GM19468 (cell line): Measurements from ENCODE around the gene BCO2.

Source experiments
- ATAC-seq: cut with Tn5 transposase; IDR thresholded peaks from one replicate; pipeline ENCODE4 v1.9.1; 2021; ENCODE audit warnings: mild to moderate bottlenecking, moderate library complexity, moderate number of reproducible peaks; ENCODE audit not compliant: unreplicated experiment; ENCODE audit errors: extremely low read depth

Gene BCO2

DNA sequence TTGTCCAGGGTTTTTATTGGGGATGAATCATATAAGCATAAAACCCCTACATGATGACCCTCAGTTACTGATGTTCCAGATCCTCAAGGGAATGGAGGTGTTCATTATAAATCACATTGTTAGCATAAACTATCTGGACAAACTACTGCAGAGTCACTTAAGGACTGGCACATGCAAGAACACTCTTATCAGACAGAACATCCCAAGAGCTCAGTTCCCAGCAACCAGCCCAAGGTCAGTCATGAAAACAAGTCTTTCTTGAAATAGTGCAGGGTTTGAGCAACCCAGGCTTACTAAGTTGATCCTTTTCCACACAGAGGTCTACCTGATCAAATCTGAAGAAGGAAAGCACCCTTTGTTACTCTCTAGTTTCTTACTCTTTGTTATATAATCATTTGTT is 37.4 kb downstream of the BCO2 start:
- ATAC-seq = no peak

DNA sequence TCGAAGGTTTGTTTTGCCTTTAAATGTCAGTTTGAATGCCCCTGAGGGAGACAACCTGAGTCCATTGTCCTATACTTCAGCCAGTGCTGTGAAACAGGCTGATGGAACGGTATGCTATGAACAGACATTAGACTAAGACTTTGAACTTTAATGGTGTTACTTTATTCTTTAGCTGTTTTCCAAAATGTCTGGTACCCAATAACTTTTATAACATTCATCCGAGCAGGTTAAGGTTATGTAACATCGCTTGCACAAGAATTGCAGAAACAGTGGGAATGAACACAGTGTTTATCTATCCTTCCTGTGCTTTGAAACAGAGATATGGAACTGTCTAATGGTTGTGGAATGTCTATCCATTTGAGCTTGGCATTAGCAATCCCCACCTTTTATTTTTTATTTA is 38.4 kb downstream of the BCO2 start:
- no peak for ATAC-seq

DNA sequence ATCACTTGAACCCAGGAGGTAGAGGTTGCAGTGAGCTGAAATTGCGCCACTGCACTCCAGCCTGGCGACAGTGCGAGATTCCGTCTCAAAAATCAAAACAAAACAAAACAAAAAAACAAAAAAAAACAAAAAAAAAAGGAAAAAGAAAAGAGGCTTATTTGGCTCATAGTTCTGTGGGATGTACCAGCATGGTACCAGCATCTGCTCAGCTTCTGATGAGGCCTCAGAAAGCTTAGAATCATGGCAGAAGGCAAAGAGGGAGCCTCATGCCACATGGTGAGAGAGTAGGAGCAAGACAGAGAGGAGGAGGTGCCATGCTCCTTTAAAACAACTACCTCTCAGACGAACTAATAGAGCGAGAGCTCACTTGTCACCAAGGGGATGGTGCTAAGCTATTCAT is 40.3 kb downstream of the BCO2 start:
- no peak for ATAC-seq

DNA sequence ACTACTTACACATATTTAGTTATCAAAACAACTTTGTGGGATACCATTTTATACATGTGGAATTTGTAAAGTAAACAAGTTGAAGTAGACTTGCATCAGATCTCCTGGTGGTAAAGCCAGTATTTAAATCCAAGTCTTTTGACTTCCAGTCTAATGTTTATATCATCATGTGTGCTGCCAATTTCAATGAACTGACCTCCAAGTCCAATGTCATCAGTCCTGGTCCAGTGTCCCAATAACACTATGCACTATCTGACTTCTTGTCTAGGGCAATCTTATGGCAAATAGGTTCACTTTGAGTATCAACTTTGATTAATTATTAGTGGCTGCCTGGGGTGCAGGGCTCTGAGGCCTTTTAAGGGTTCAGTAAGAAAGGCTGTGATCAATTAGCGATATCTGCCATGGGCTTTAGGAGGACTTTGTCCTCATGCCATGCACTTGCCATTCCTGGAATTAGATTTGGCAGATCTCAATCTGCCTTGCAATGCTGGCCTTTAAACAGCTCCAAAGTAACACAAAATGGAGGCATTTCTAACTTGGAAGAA is 41.3 kb downstream of the BCO2 start:
- ATAC-seq = no peak

DNA sequence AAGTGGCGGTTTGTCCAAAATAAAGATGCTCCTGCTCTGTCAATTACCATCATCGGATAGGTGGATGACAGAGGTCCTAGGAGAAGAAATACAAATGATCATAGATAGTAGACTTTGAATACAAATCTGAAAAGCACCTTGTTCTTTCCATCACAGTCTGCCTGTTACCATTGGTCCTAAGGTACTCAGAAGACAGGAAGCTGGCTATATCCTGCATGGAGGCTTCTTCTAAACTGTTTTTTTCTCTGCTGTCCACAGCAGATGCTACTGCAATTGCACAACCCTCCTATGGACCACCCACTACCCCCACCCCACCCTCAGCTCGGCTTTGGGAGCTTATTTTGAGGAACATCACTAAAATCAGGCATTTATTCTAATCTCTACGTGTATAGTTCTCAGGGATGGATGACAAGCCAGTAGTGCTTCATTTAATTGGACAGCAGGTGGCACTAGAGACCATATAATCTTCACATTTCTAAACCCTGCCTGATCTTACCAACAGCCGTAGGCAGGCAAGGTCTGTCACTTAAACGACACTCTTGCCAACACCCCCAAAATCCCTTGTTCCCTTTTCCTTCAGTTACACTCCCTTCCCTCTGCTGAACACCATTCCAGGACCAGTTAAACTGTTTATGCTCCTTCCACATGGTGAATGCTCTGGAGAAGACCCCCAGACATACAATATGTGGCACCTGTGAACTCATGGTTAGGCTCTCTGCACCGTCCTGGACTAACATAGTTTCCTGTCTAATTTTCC is 44.3 kb downstream of the BCO2 start:
- peak; percentile 85 for ATAC-seq

DNA sequence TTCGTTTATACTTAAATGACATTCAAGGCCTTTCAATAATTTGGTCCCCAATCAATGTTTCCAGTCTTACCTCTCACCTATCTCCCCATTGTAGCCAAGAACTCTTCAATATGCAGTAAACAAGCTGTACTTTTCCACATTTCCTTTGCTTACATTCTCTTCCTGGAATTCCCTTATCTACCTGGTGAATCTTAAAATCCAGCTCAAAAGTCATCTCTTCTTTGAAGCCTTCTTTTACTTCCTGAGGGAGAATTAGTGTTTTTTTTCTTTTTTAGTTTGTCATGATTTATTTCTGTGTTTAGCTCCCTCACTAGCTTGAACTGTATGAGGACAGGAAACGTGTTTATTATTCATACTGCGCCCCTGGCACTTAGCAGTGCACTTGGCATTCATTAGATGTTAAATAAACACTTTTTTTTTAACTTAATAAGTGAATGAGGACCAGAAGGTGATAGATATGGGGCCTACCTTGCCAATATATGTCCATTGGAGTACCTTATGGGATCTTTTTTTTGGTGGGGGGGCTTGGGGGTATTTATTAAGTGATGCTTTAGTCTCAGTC is 46.0 kb downstream of the BCO2 start:
- ATAC-seq = no peak

DNA sequence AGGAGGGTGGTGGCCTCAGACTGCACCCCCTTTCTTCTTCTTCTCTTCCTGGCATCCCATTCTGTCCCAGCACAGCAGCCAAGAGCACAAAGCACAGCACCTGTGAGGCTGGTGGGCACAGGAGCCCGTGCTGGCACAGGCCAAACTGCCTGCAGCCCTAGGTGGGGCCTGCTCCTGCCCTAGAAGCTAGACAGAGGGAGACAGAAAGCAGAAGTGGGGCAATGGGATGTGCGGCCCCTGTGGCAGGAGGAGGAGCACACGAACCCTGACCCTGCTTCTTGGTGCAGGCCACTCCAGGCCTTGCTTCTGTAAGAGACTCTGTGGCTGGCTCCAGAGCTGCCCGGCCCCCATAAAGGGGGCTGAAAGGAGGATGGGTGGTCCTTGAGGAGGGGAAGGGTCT is 47.0 kb downstream of the BCO2 start:
- ATAC-seq = no peak

DNA sequence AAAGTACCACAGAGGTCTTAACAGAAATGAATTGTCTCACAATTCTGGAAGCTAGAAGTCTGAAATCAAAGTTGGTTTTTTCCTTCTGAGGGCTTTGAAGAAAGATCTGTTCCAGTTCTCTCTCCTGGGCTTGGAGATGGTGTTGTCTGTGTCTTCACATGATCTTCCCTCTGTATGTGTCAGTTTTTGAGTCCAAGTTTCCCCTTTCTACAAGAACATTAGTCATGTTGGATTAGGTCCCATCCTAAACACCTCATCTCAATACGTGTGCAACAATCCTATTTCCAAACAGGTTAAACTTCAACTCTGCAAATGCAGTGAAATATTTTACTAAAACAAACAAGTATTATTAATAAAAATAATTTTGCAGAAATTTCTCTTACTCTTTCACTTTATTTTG is 47.8 kb downstream of the BCO2 start:
- no peak for ATAC-seq

DNA sequence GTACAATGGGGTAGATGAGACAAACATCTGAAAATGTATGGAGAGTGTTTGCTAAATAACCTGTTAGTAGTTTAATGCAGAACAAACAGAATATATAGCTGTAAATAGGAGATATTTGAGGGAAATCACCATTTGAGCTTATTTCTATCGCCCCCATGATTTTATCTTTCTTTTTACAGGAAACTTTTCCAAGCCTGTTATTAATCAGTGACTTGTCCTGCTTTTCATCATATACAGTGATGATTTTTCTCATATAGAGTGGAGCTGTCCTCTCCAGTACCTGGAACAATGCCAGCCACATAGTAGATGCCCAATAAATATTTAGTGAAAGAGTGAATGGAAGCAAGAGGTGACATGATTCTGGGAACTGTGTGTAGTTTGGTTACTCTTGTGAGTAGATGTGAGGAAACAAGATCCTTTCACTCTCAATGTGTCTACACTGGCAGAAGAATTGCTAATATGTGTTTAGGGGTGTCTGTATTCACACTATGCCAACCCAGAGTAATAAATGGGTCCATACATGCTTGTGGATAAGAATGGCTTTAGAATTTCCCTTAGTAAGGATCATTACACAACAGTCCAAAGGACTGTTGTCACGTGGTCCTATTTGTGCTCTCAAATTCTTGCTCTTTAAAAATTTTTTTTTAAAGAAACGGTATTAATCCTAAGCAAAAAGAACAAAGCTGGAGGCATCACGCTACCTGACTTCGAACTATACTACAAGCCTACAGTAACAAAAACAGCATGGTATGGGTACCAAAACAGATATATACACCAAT is 48.6 kb downstream of the BCO2 start:
- no peak for ATAC-seq

DNA sequence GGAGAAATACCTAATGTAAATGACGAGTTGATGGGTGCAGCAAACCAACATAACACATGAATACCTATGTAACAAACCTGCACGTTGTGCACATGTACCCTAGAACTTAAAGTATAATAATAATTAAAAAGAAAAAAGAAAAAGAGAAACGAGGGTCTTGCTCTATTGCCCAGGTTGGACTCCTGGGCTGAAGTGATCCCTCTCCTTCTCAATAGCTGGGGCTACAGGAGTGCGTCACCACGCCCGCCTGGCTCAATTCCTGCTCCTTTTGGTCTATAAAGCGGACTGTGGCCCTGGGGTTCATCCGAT is 50.4 kb downstream of the BCO2 start:
- ATAC-seq = no peak

DNA sequence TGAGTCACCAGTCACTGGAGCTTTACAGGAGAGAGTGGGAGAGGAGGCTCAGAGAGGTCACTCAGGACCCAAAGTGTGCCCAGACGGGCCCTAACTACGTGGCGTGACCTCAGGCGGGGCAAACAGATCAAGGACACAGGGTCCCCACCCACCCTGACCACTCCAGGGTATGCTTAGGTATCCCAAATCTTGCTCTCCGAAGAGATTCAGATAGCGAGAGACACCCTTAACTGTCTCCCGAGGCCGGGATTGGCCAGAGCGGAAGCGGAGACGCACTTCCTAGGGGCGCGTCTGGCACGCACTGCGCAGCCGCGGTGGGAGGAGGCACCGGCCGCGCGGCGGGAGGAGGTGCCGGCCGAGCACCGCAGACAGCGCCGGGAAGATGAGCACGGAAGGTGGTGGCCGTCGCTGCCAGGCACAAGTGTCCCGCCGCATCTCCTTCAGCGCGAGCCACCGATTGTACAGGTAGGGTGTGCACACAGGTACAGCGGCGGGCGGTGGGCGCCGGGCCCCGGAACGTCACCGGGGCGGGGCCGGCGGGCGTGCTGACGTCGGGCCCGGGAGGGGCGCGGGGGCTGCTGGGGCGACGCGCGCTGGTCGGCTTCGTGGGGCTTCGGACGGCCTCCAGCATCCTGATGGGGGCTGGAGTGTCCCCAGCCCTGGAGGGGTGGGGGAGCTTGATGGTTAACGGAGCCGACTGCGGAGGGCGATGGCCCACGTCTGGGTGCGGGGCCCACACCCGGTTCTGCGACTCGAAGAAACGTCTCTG is 50.9 kb downstream of the BCO2 start, which contains the start of gene PTS:
Gene PTS (plus strand): TSS at position 367 of the 769 bp plus-strand sequence. CDS start 16 bp downstream, at position 383.
- peak; percentile 97 for ATAC-seq

DNA sequence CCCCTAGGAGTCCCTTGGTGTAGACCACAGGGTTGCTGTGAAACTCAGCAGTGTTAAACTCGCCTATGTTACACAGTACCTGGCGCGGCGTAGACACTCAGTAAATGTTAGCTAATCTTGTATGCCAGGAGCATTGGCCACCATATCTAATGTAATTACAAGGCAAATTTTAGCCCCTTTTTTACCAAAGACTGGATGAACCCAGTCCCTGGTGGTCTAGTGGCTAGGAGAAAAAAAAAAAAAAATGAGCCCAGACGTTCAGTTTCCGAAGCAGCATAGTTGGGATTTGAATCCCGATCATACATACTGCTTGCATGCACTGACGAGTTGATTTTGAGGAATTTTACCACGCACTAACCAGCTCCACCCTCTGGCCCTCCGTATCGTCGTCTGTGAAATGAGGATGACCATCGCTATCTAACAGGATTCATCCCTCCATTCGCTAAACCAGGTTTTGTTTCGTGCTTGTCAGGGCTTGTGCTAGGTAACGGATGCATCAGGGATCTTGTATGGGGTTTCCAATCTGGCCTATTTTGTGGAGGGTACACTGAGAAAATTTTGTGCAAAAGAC is 51.6 kb downstream of the BCO2 start:
- peak; percentile 3 for ATAC-seq

DNA sequence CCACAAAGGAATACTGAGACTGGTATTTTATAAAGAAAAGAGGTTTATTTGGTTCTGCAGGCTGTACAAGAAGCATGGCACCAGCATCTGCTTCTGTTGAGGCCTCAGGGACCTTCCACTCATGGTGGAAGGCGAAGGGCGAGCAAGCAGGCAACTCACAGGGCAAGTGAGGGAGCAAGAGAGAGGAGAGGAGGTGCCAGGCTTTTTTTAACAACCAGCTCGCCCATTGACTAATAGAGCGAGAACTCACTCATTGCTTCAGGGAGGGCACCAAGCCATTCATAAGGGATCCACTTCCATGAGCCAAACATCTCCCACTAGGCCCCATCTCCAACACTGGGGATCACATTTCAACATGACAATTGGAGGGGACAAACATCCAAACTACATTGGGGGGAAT is 52.2 kb downstream of the BCO2 start:
- ATAC-seq = no peak

DNA sequence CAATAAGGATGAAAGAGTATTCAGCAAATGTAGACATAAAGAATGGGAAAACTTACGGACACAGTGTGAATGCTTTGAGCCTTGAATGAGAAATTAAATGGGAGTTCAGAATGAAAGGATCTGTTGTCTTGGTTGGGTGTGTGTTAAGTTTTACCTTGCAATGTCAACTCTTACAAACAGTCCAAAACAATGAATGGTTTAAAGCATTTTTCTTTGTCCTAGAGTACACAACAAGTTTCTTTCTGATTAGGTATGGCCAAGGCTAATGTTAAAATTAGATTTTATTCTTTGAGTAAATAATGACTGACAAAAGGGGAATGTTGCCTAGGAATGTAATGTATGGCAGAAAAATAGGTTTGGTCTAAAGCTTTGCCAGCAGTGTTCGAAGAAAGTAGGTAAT is 53.4 kb downstream of the BCO2 start:
- ATAC-seq = no peak

DNA sequence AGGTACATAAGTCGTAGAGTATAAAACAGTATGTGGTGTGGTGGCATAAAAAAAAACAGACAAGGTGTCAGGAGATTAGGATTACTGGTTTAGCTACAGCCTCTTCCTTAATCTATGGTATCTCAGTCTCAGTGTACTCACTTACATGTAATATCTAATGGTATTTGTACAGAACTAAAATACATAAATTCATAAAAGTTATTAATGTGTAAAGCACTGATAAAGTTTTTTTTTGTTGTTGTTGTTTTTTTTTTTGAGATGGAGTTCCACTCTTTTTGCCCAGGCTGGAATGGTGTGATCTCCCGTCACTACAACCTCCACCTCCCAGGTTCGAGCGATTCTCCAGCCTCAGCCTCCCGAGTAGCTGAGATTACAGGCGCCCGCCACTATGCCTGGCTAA is 53.8 kb downstream of the BCO2 start:
- ATAC-seq = no peak

DNA sequence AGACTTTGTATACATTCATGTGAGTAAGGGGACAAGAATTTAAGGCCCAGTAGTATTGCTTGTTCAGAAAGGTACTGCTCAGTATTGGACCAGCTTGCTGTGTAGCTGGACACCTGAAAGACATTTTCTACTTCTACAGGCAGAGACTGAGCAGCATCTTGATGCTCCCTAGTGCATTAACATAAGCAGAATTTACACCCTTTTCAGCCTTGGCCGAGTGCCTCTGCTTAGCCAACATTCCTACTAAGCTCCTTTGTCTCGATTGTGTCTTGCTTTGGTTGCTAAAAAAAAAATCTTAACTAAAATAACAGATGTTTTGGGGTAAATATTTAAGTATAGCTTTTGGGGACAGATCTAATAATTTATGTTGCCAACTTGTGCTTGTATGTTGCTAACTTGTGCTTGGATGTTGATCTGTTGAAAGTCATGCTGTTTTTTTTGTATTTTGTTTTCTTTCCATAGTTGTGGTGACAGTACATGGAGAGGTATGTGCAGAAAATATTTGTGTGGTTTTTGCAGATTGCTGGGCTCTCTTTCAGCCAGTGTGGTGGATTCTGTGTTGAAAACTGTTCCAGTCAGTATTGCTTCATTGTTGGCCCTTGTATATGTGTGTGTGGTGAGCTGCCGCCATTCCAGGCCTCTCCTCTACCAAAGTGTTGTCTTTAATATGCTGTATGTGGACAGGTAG is 54.6 kb downstream of the BCO2 start:
- ATAC-seq = no peak

DNA sequence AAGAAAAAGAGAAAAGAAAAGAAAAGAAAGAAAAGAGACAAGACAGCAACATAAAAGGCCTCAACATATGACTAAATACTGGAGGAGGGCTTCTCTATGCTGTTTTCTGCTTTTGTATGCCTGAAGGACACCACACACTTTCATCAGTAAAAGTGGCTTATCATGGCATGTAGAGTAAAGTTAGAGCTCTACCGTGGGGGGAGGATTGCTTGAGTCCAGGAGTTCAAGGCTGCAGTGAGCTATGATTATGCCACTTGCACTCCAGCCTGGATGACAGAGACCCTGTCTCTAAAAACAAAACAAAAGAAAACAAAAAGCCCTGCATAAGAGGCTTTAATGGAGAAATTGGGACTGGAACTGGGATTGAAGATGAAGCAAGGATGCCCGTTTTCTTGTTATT is 56.6 kb downstream of the BCO2 start:
- no peak for ATAC-seq

DNA sequence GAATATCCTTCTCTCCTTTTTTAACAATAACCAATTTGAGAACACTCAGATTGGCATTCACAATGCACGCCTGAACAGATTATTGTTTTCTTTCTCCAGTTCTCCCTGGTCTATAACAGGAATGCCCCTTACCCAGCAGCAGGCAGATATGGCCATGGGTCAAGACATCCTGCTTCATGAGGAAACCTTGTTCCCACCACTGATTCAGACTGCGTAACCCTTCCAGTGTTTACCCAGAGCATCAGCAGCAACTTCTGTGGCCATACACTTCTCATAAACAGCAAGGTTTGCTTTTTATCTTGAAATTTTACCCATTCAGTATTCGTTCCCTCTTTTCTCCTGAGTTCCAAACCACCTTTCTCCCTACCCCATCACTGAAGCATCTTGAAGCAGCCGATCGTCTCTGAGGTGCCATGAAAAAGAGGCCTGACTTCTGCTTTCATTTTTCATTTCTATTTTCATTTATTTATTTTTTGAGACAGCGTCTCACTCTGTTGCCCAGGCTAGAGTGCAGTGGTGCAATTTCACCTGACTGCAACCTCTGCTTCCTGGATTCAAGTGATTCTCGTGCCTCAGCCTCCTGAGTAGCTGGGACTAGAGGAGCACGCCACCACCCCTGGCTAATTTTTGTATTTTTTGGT is 60.6 kb downstream of the BCO2 start:
- ATAC-seq = no peak

DNA sequence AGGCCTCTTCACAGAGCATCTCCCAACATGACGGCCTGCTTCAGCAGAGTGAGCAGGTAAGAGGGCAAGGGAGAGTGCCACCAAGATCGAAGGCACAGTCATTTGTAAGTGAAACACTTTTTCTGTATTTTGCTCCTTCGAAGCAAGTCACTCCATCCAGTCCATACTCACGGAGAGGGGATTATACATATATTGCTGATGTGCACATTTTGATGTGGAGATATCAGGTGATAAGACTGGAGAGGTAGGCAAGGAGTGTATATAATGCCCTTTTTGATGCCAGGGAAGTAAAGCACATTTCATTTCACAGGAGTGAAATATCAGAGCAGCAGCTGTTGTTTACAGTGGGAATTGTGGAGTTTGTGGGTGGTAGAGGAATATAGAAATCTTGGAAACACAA is 62.1 kb downstream of the BCO2 start:
- ATAC-seq = no peak
